Stimulated activated CD4-positive, alpha-beta T cell treated with anti-CD3 and anti-CD28 coated beads, TNF-alpha, amount 100 ng/mL, for 1 hour (primary cell): ENCODE measurements around the gene PRSS27.
A peak's percentile ranks its signal among the peaks of the same experiment; 100 is the strongest.
"Not testable (repeated sequence)": the region's sequence is repeated elsewhere in the genome, so short reads cannot be mapped to it uniquely, and the experiment has no call there.

Experiments used
- DNase-seq, 3 donors: peaks; one replicate each; pipeline ENCODE4 v3.0.0-alpha.2; 2020; ENCODE audit warnings: low read depth in 3 of 3, low spot score in 1 of 3

The PRSS27 gene

GRCh38 chr16:2728034-2728433 is 8.0 kb upstream of the PRSS27 start:
- DNase-seq = no peak

GRCh38 chr16:2726923-2727322 is 6.9 kb upstream of the PRSS27 start:
- DNase-seq = no peak

GRCh38 chr16:2724816-2725348 is 4.9 kb upstream of the PRSS27 start:
- no peak for DNase-seq

GRCh38 chr16:2724088-2724676 is 4.2 kb upstream of the PRSS27 start:
- DNase-seq = no peak

- not testable (repeated sequence) for DNase-seq
These were observed 1.7 kb upstream of the PRSS27 start for GRCh38 chr16:2721634-2722173.

- DNase-seq = peak; percentile 58 to 78 (median 70)
These were observed 952 bp upstream of the PRSS27 start for GRCh38 chr16:2720719-2721633.

GRCh38 chr16:2719328-2720063 is 528 bp downstream of the PRSS27 start:
- no peak for DNase-seq

GRCh38 chr16:2717383-2718263 is 2.4 kb downstream of the PRSS27 start:
- no peak for DNase-seq

- no peak for DNase-seq
These were observed 3.1 kb downstream of the PRSS27 start for GRCh38 chr16:2716948-2717347.

- DNase-seq = no peak
These were observed 3.8 kb downstream of the PRSS27 start for GRCh38 chr16:2715966-2716885.

GRCh38 chr16:2715519-2715918 is 4.5 kb downstream of the PRSS27 start:
- peak; percentile 47 to 70 (median 66) for DNase-seq

- DNase-seq = no peak
These were observed 5.0 kb downstream of the PRSS27 start for GRCh38 chr16:2715064-2715463.

GRCh38 chr16:2713985-2714774 is 5.8 kb downstream of the PRSS27 start:
- DNase-seq = no peak

- no peak for DNase-seq
These were observed 6.5 kb downstream of the PRSS27 start for GRCh38 chr16:2713523-2713922.

GRCh38 chr16:2712546-2712945 is 7.5 kb downstream of the PRSS27 start:
- DNase-seq = no peak

GRCh38 chr16:2712063-2712441 is 8.0 kb downstream of the PRSS27 start:
- DNase-seq = no peak

GRCh38 chr16:2711370-2712062 is 8.5 kb downstream of the PRSS27 start:
- no peak for DNase-seq

- no peak for DNase-seq
These were observed 9.3 kb downstream of the PRSS27 start for GRCh38 chr16:2710711-2711231.
